ENCODE measurements around the gene TTC3.

GRCh38 chr21:37139154-37139553, 66.1 kb downstream of the TTC3 start:
- TF ChIP-seq POLR2A (IDR thresholded peaks at IDR 0.05; ENCODE audit: low read depth, low read length) (no peak), POLR2AphosphoS5 (IDR thresholded peaks at IDR 0.05; ENCODE audit: low read depth, low read length) (no peak), POU2F2 (IDR thresholded peaks at IDR 0.05; ENCODE audit: low read depth, low read length) (no peak), TAF1 (IDR thresholded peaks at IDR 0.05; ENCODE audit: low read depth, low read length) (no peak)

Measured in GM12891 (cell line).